HG02981 (cell line): ENCODE data around the gene RNF149.
"Not testable (repeated sequence)": the region's sequence is repeated elsewhere in the genome, so short reads cannot be mapped to it uniquely, and the experiment has no call there.

ENCODE experiments used
- ATAC-seq: cut with Tn5 transposase; IDR thresholded peaks from one replicate; pipeline ENCODE4 v1.9.1; 2021; ENCODE audit warnings: mild to moderate bottlenecking, moderate library complexity; ENCODE audit not compliant: unreplicated experiment

RNF149 gene

GRCh38 chr2:101308432-101309210 lies at the start of gene RNF149:
TSS of gene RNF149 (minus strand) at chr2:101308701. CDS start at chr2:101308588, 113 bp downstream.
- peak; percentile 56 for ATAC-seq

- no peak for ATAC-seq
Observed at GRCh38 chr2:101357376-101357775, 48.9 kb upstream of the RNF149 start.

- no peak for ATAC-seq
Observed at GRCh38 chr2:101356521-101356920, 48.0 kb upstream of the RNF149 start.

GRCh38 chr2:101356055-101356454 lies 47.6 kb upstream of the RNF149 start:
- no peak for ATAC-seq

- no peak for ATAC-seq
Observed at GRCh38 chr2:101355401-101356054, 47.0 kb upstream of the RNF149 start.

- ATAC-seq, result no peak
Observed at GRCh38 chr2:101354420-101355311, 46.2 kb upstream of the RNF149 start.

GRCh38 chr2:101352631-101353030 lies 44.1 kb upstream of the RNF149 start:
- ATAC-seq, result not testable (repeated sequence)

- no peak for ATAC-seq
Observed at GRCh38 chr2:101351207-101351606, 42.7 kb upstream of the RNF149 start.

- no peak for ATAC-seq
Observed at GRCh38 chr2:101349893-101350662, 41.6 kb upstream of the RNF149 start.

- no peak for ATAC-seq
Observed at GRCh38 chr2:101348883-101349282, 40.4 kb upstream of the RNF149 start.

GRCh38 chr2:101346909-101347308 lies 38.4 kb upstream of the RNF149 start:
- no peak for ATAC-seq

- no peak for ATAC-seq
Observed at GRCh38 chr2:101344137-101344536, 35.6 kb upstream of the RNF149 start.

- no peak for ATAC-seq
Observed at GRCh38 chr2:101342625-101343008, 34.1 kb upstream of the RNF149 start.

GRCh38 chr2:101341901-101342624 lies 33.6 kb upstream of the RNF149 start:
- no peak for ATAC-seq

- ATAC-seq, result no peak
Observed at GRCh38 chr2:101341421-101341820, 32.9 kb upstream of the RNF149 start.

GRCh38 chr2:101340141-101340551 lies 31.6 kb upstream of the RNF149 start:
- no peak for ATAC-seq

- ATAC-seq, result no peak
Observed at GRCh38 chr2:101339266-101339880, 30.9 kb upstream of the RNF149 start.

GRCh38 chr2:101337877-101338276 lies 29.4 kb upstream of the RNF149 start:
- ATAC-seq, result no peak
